K562 treated with DMSO at 1 percent for 48 hours (cell line): Measurements from ENCODE around the gene SRPK3. TPM values are rescaled to one million over a fixed set of nuclear protein-coding genes. Genes with fewer than 3 reads are reported as not detected.

Source experiments
- total RNA-seq: library from RNA; unstranded; fragments of 300-600 nt; gene quantifications from 2 replicates; pipeline ENCODE4 v1.2.3, GENCODE V29; 2022; ENCODE audit warnings: low replicate concordance; ENCODE audit errors: extremely low read depth

The SRPK3 gene
- not detected in 2 replicates for total RNA-seq

GRCh38 chrX:153780678-153781427 is at the start of gene SRPK3:
Gene SRPK3 (plus strand): TSS chrX:153781041. CDS start chrX:153781087, 46 bp downstream.

GRCh38 chrX:153763989-153764755 is 16.7 kb upstream of the SRPK3 start, which contains the start of gene PLXNB3:
Gene PLXNB3 (plus strand): TSS chrX:153764249. CDS start chrX:153765536, 1,287 bp downstream.

GRCh38 chrX:153794018-153794896 is 13.4 kb downstream of the SRPK3 start, which contains the start of the genes IDH3G and SSR4:
Gene IDH3G (minus strand): TSS chrX:153794375. CDS start chrX:153794326, 49 bp downstream.
Gene SSR4 (plus strand): TSS chrX:153794668. CDS start chrX:153794688, 20 bp downstream.

GRCh38 chrX:153829799-153830639 is 49.2 kb downstream of the SRPK3 start, which contains the start of gene PDZD4:
Gene PDZD4 (minus strand): TSS chrX:153830544. CDS start chrX:153830298, 246 bp downstream.

Other genes with a start within 250 kb of the SRPK3 start
- gene CCNQ, start 181.9 kb upstream of the SRPK3 start, total RNA-seq, result not detected in 2 replicates
- not detected in 2 replicates for gene DUSP9, start 133.8 kb upstream of the SRPK3 start, total RNA-seq
- not detected in 2 replicates for gene PNCK, start 107.2 kb upstream of the SRPK3 start, total RNA-seq
- gene SLC6A8, start 93.1 kb upstream of the SRPK3 start, total RNA-seq, result not detected in 2 replicates
- 306 TPM in 1 of 2 replicates, not detected in the other for gene BCAP31, start 56.7 kb upstream of the SRPK3 start, total RNA-seq
- gene ABCD1, start 56.2 kb upstream of the SRPK3 start, total RNA-seq, result not detected in 2 replicates
- gene PLXNB3, start 16.8 kb upstream of the SRPK3 start, total RNA-seq, result not detected in 2 replicates
- not detected in 2 replicates for gene IDH3G, start 13.3 kb downstream of the SRPK3 start, total RNA-seq
- 1,814 TPM in 1 of 2 replicates, not detected in the other for gene SSR4, start 13.6 kb downstream of the SRPK3 start, total RNA-seq
- not detected in 2 replicates for gene PDZD4, start 49.5 kb downstream of the SRPK3 start, total RNA-seq
- gene L1CAM, start 105.1 kb downstream of the SRPK3 start, total RNA-seq, result not detected in 2 replicates
- gene AVPR2, start 123.6 kb downstream of the SRPK3 start, total RNA-seq, result not detected in 2 replicates
- not detected in 2 replicates for gene ARHGAP4, start 145.2 kb downstream of the SRPK3 start, total RNA-seq
- gene NAA10, start 154.0 kb downstream of the SRPK3 start, total RNA-seq, result not detected in 2 replicates
- not detected in 2 replicates for gene RENBP, start 163.6 kb downstream of the SRPK3 start, total RNA-seq
- 51.6 TPM in 1 of 2 replicates, not detected in the other for gene HCFC1, start 190.8 kb downstream of the SRPK3 start, total RNA-seq
- not detected in 2 replicates for gene TMEM187, start 191.7 kb downstream of the SRPK3 start, total RNA-seq
- not detected in 2 replicates for gene IRAK1, start 238.9 kb downstream of the SRPK3 start, total RNA-seq